B cell (primary cell): ENCODE data around the gene RPL28. TPM values are rescaled to one million over a fixed set of nuclear protein-coding genes. Genes with fewer than 3 reads are reported as not detected.

Experiments used
- ATAC-seq: fragments of 200-7000 bp; cut with Tn5 transposase; one replicate; pipeline ENCODE4 v1.10.0; 2021; ENCODE audit warnings: low read depth, mild to moderate bottlenecking, moderate number of reproducible peaks, moderate library complexity
- CTCF ChIA-PET: fragments of 350-600 bp; sonication (Branson Sonifier 250); formaldehyde crosslinking; loops from one replicate; lab custom pipeline; 2021; ENCODE audit warnings: antibody characterized with exemption, inconsistent platforms; lab: Charles Lee
- POLR2A ChIA-PET: fragments of 350-600 bp; sonication (Branson Sonifier 250); formaldehyde crosslinking; loops from one replicate; lab custom pipeline; 2021; ENCODE audit warnings: antibody characterized with exemption; lab: Charles Lee
- DNase-seq: peaks from one replicate; pipeline ENCODE4 v3.0.0; 2013
- H2AFZ ChIP-seq: 2 replicates; pipeline ENCODE4 v1.6.1; 2012; ENCODE audit warnings: mild to moderate bottlenecking, low read depth, low read length; ENCODE audit not compliant: insufficient read depth, poor library complexity, severe bottlenecking
- H3K27ac ChIP-seq, 2 donors: 1 replicate in 1 of 2; 2 replicates in 1 of 2; pipeline ENCODE4 v1.5.1; 2012 to 2013; ENCODE audit warnings: low read length in 2 of 2, mild to moderate bottlenecking in 2 of 2, moderate library complexity in 1 of 2
- H3K27me3 ChIP-seq, 4 experiments: fragments of 200-600 bp in 1 of 4; sonication (generic) in 1 of 4; replicated peaks in 1 of 4; 1 replicate in 2 of 4; 2 replicates in 2 of 4; pipeline versions ENCODE4 v1.6.1 to v1.7.0; 2013 to 2016; ENCODE audit warnings: low read length in 3 of 4, mild to moderate bottlenecking in 2 of 4, mixed read lengths in 1 of 4, moderate library complexity in 1 of 4; ENCODE audit not compliant: insufficient read depth in 4 of 4, control insufficient read depth in 3 of 4; ENCODE audit errors: control extremely low read depth in 1 of 4
- H3K36me3 ChIP-seq, 2 experiments: replicated peaks in 1 of 2; 1 replicate in 1 of 2; 2 replicates in 1 of 2; pipeline versions ENCODE4 v1.6.1 to v1.7.1; 2013; ENCODE audit warnings: low read length in 1 of 2; ENCODE audit not compliant: insufficient read depth in 2 of 2, control insufficient read depth in 1 of 2; ENCODE audit errors: control extremely low read depth in 1 of 2, extremely low read depth in 1 of 2
- H3K4me1 ChIP-seq, 2 donors: fragments of 200-600 bp in 1 of 2; sonication (generic) in 1 of 2; 1 replicate in 1 of 2; 2 replicates in 1 of 2; pipeline versions ENCODE4 v1.5.1 to v1.6.1; 2013 to 2017; ENCODE audit warnings: low read length in 2 of 2; ENCODE audit not compliant: control insufficient read depth in 2 of 2, insufficient read depth in 2 of 2
- H3K4me2 ChIP-seq: replicated peaks from 2 replicates; pipeline ENCODE3; 2012; ENCODE audit warnings: mild to moderate bottlenecking, low read depth, low read length; ENCODE audit not compliant: poor library complexity, severe bottlenecking
- H3K4me3 ChIP-seq, 5 experiments: fragments of 200-600 bp in 1 of 5; sonication (generic) in 1 of 5; 1 replicate in 3 of 5; 2 replicates in 2 of 5; pipeline versions ENCODE4 v1.5.1 to v1.7.0; 2011 to 2016; ENCODE audit warnings: low read length in 4 of 5, mild to moderate bottlenecking in 4 of 5, low read depth in 2 of 5, control low read depth in 1 of 5, moderate library complexity in 1 of 5; ENCODE audit not compliant: insufficient read depth in 1 of 5; ENCODE audit errors: control extremely low read depth in 1 of 5, extremely low read depth in 1 of 5
- H3K79me2 ChIP-seq: fragments of 200-600 bp; sonication (generic); one replicate; pipeline ENCODE4 v1.6.0; 2016; ENCODE audit warnings: low read length; ENCODE audit not compliant: control insufficient read depth, insufficient read depth
- H3K9ac ChIP-seq: fragments of 200-600 bp; sonication (generic); 2 replicates; pipeline ENCODE4 v1.6.1; 2017; ENCODE audit warnings: mild to moderate bottlenecking, low read length, moderate library complexity
- H3K9me3 ChIP-seq, 3 donors: one replicate each; pipeline versions ENCODE4 v1.6.1 to v1.7.1; 2013; ENCODE audit warnings: low read length in 2 of 3; ENCODE audit not compliant: control insufficient read depth in 2 of 3, insufficient read depth in 1 of 3; ENCODE audit errors: control extremely low read depth in 1 of 3
- H4K20me1 ChIP-seq: 2 replicates; pipeline ENCODE4 v1.6.0; 2012; ENCODE audit warnings: mild to moderate bottlenecking, low read length; ENCODE audit not compliant: insufficient read depth, control insufficient read depth, poor library complexity, severe bottlenecking
- H3K27ac Mint-ChIP-seq: one replicate; pipeline ENCODE4 v1.8.0; 2021; ENCODE audit warnings: mixed read lengths
- H3K27me3 Mint-ChIP-seq: one replicate; pipeline ENCODE4 v1.8.0; 2021; ENCODE audit warnings: mixed read lengths
- H3K4me1 Mint-ChIP-seq: one replicate; pipeline ENCODE4 v1.8.0; 2021; ENCODE audit warnings: mixed read lengths
- H3K4me3 Mint-ChIP-seq: one replicate; pipeline ENCODE4 v1.8.0; 2021; ENCODE audit warnings: mixed read lengths
- H3K9me3 Mint-ChIP-seq: one replicate; pipeline ENCODE4 v1.8.0; 2022; ENCODE audit warnings: mixed read lengths; ENCODE audit not compliant: insufficient read depth
- EZH2 ChIP-seq: IDR thresholded peaks from 2 replicates; pipeline ENCODE4 v1.6.1; 2012; ENCODE audit warnings: borderline replicate concordance, low read depth, mild to moderate bottlenecking, moderate library complexity, low read length; ENCODE audit not compliant: insufficient read depth, poor library complexity, severe bottlenecking
- WGBS: methylation state at CpG from one replicate; pipeline ENCODE4 v1.1.5; 2013; ENCODE audit warnings: missing lambda C conversion rate; ENCODE audit not compliant: insufficient coverage; 5-methylcytosine and 5-hydroxymethylcytosine counted together
- intact Hi-C: fragments of 100-400 bp; cut with micrococcal nuclease; formaldehyde crosslinking; loops from one replicate; pipeline ENCODE4 v1.10.0; 2022
- polyA plus RNA-seq: library from polyadenylated mRNA; depleted of rRNA; stranded (reverse); fragments of >200 nt; gene quantifications from 2 replicates; pipeline ENCODE4 v1.2.3, GENCODE V29; 2012
- total RNA-seq, 2 donors: library from RNA; stranded (reverse); fragments of 120-200 nt in 1 of 2; gene quantifications; 1 replicate in 1 of 2; 2 replicates in 1 of 2; pipeline versions ENCODE4 v1.2.3 to v1.2.4, GENCODE V29; 2013 to 2022
- TF ChIP-seq, protein P1 (sequence below): fragments of 200-600 bp; IDR thresholded peaks from one replicate; pipeline ENCODE4 v1.8.0; 2022; ENCODE audit warnings: antibody characterized with exemption, mild to moderate bottlenecking

Gene RPL28
- total and polyA plus RNA-seq, 2 donors (not counting 1 experiment from before 2014, with no cell fraction given), result 2,578 to 4,661 TPM

DNA sequence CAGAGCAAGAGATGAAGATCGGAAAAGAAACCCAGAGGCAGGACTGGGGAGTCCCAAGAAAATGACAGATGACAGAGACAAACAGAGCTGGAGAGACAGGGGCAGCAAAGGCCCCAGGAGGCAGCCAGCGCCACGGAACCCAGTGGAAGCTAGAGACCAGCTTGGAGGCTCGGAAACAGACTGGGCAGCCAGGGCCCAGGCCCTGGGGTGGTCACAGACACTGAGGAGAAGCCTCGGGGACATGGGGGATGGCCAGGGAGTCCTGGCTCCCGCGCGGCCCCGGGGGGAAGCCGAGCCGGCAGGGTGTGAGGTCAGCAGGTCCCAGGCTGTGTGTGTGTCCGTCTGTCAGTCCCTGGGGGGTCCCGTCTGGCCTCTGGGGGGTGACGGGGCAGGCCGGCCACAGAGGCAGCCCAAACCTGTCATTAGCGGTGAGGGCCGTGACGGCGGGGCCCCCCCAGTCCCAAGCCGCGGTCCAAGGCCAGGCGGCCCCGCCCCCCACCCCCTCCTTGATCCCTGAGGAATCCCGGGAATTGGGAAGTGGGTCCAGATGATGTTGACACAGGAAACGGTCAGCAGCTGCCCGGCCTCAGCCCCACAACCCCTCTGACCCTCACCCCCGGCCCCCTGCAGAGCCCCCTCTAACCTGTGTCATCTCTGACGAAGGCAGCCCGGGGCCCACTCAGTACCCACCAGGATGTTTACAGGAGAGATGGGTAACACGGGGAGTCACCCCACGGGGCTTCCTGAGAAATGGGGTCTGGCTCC lies 11.6 kb upstream of the RPL28 start:
- intact Hi-C loops, result no loop called here
- Mint-ChIP-seq H3K9me3 (no peaks in the 10 kb centered on the region), H3K27me3 (peaks cover 31% of the 10 kb centered on the region), H3K4me3 (no peak overlapping the region), H3K4me1 (peaks cover 9% of the 10 kb centered on the region), H3K27ac (no peak overlapping the region)
- ChIA-PET POLR2A (interaction anchor here (0.6 to 0.7 kb wide), 2 partner anchors 91 to 499 kb away, joined by 3 to 4 read pairs; partner anchors contain the start of gene BRSK1), CTCF (interaction anchor here (0.9 kb wide), 1 partner anchor 10 kb away, joined by 3 read pairs; no protein-coding TSS in a partner anchor)
- H3K27ac ChIP-seq, result no peak overlapping the region
- H3K36me3 ChIP-seq, result no peaks in the 10 kb centered on the region
- no peak overlapping the region for H3K4me3 ChIP-seq
- H4K20me1 ChIP-seq, result no peaks in the 10 kb centered on the region
- H2AFZ ChIP-seq, result no peak overlapping the region
- H3K9ac ChIP-seq, result no peak overlapping the region
- no peak overlapping the region for H3K4me2 ChIP-seq
- no peaks in the 10 kb centered on the region for H3K79me2 ChIP-seq
- H3K4me1 ChIP-seq, result peaks cover 9 to 10% of the 10 kb centered on the region in 2 donors
- ATAC-seq, result no peak
- TF ChIP-seq EZH2, result no peak
- DNase-seq, result no peak
- H3K27me3 ChIP-seq, result peaks cover 0 to 65% (median 27%) of the 10 kb centered on the region in 4 experiments
- peaks cover 0 to 16% (median 0%) of the 10 kb centered on the region in 3 donors for H3K9me3 ChIP-seq
- 38% methylated on average over 26 of the region's 31 CpGs for WGBS

DNA sequence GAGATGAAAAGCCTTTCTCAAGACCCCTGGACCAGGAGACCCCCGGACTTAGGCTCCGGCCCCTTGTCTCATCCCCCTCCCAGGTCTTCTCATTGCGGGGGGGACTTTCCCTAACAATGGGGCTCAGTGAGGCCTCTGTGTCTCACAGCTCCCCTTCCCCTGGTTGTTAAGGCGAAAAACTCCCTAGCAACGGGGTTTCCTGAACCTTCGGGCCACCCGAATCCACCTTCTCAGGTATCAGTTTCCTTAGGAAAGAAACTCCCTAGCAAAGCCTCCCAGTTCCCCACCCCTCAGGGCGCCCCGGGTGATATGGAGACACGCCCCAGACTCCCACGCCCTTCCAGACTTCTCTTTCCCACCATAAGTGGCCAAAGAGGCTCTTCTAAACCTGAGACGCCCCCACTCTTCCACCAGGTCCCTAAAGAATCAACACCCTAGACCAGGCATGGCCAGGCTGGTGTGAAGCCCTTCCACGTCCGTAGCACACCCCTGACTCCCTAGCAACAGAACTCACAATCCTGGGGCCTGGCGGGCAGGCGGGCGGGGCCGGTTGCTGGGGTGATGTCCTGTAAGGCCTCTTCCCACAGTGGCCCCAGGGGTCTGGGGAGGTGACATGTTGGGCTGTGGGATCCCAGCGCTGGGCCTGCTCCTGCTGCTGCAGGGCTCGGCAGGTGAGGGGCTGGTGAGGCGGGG lies 9.3 kb upstream of the RPL28 start, which contains the start of gene TMEM190:
TMEM190 (plus strand) TSS at position 586 of the 693 bp plus-strand sequence; CDS start at position 614, 28 bp downstream.
- no peaks in the 10 kb centered on the region for H3K36me3 ChIP-seq
- TF ChIP-seq, protein P1, sequence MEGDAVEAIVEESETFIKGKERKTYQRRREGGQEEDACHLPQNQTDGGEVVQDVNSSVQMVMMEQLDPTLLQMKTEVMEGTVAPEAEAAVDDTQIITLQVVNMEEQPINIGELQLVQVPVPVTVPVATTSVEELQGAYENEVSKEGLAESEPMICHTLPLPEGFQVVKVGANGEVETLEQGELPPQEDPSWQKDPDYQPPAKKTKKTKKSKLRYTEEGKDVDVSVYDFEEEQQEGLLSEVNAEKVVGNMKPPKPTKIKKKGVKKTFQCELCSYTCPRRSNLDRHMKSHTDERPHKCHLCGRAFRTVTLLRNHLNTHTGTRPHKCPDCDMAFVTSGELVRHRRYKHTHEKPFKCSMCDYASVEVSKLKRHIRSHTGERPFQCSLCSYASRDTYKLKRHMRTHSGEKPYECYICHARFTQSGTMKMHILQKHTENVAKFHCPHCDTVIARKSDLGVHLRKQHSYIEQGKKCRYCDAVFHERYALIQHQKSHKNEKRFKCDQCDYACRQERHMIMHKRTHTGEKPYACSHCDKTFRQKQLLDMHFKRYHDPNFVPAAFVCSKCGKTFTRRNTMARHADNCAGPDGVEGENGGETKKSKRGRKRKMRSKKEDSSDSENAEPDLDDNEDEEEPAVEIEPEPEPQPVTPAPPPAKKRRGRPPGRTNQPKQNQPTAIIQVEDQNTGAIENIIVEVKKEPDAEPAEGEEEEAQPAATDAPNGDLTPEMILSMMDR, result no peak
- TF ChIP-seq EZH2, result no peak
- H3K4me1 ChIP-seq, result no peaks in the 10 kb centered on the region
- Mint-ChIP-seq H3K27me3 (peaks cover 19% of the 10 kb centered on the region), H3K4me1 (no peaks in the 10 kb centered on the region), H3K4me3 (no peak within 1 kb of the TSS), H3K27ac (no peak within 1 kb of the TSS), H3K9me3 (no peaks in the 10 kb centered on the region)
- peaks cover 0 to 48% (median 17%) of the 10 kb centered on the region in 4 experiments for H3K27me3 ChIP-seq
- ATAC-seq (no peak), DNase-seq (no peak)
- CTCF ChIA-PET, result no interaction called here
- H4K20me1 ChIP-seq, result no peaks in the 10 kb centered on the region
- no peaks in the 10 kb centered on the region for H3K79me2 ChIP-seq
- WGBS, result 59% methylated on average over 20 of the region's 21 CpGs
- H3K4me3 ChIP-seq, result no peak within 1 kb of the TSS
- no peak within 1 kb of the TSS for H3K4me2 ChIP-seq
- intact Hi-C loops, result no loop called here
- no peak within 1 kb of the TSS for H3K9ac ChIP-seq
- peaks cover 0 to 11% (median 0%) of the 10 kb centered on the region in 3 donors for H3K9me3 ChIP-seq
- no peak within 1 kb of the TSS for H3K27ac ChIP-seq
- H2AFZ ChIP-seq, result no peak within 1 kb of the TSS
- POLR2A ChIA-PET, result interaction anchor here (0.6 kb wide), 1 partner anchor 38 kb away, joined by 3 read pairs; no protein-coding TSS in a partner anchor
